H1 (cell line): ENCODE data around the gene RNF149. TPM values are rescaled to one million over a fixed set of nuclear protein-coding genes. Genes with fewer than 3 reads are reported as not detected.

Source experiments
- CREB1 ChIP-seq: IDR thresholded peaks from 2 replicates; pipeline ENCODE4 v1.6.1; 2012; ENCODE audit warnings: inconsistent platforms
- SIRT6 ChIP-seq: IDR thresholded peaks from one replicate; pipeline ENCODE4 v1.7.1; 2012; ENCODE audit warnings: low read length, inconsistent platforms
- polyA plus RNA-seq, 7 experiments: library from polyadenylated mRNA; depleted of rRNA in 3 of 7; stranded (reverse) in 5 of 7; unstranded in 2 of 7; fragments of >200 nt in 5 of 7; fragments of 200-250 nt in 2 of 7; gene quantifications; 1 replicate in 5 of 7; 2 replicates in 1 of 7; 4 replicates in 1 of 7; pipeline versions ENCODE4 v1.2.1 to v1.2.3, GENCODE V29; 2011 to 2013; ENCODE audit warnings: missing spikeins in 2 of 7, mixed read lengths in 2 of 7
- total RNA-seq: library from RNA; stranded (reverse); fragmentation: NEBNext Ultra II Directional; extraction: Animal tissue kit (Norgen Biotek cat#: 25700); gene quantifications from 2 replicates; pipeline ENCODE4 v1.2.1, GENCODE V29; 2021

Gene RNF149
- total and polyA plus RNA-seq, 2 of the 8 experiments (the other 6 are each of a cell fraction or from before 2014, with no cell fraction given), result 16.6 to 28.2 TPM

- TF ChIP-seq SIRT6 (no peak), CREB1 (no peak)
Observed at GRCh38 chr2:101295895-101296294, 12.6 kb downstream of the RNF149 start (continued).
